Chondrocyte (in vitro differentiated cells): ENCODE data around the gene STEAP1. TPM values are rescaled to one million over a fixed set of nuclear protein-coding genes. Genes with fewer than 3 reads are reported as not detected.
"Not testable (repeated sequence)": the region's sequence is repeated elsewhere in the genome, so short reads cannot be mapped to it uniquely, and the experiment has no call there.

Experiments used
- DNase-seq: peaks from one replicate; pipeline ENCODE4 v3.0.0; 2021; ENCODE audit warnings: mixed read lengths, low spot score
- H3K27ac Mint-ChIP-seq: one replicate; pipeline ENCODE4 v1.8.0; 2021; ENCODE audit warnings: mild to moderate bottlenecking, moderate library complexity, mixed read lengths; ENCODE audit not compliant: unreplicated experiment
- H3K27me3 Mint-ChIP-seq: 2 replicates; pipeline ENCODE4 v1.8.0; 2021; ENCODE audit warnings: low read depth, mixed read lengths
- H3K36me3 Mint-ChIP-seq: 2 replicates; pipeline ENCODE4 v1.8.0; 2021; ENCODE audit warnings: low read depth, mixed read lengths
- H3K4me1 Mint-ChIP-seq: 2 replicates; pipeline ENCODE4 v1.8.0; 2021; ENCODE audit warnings: low read depth, mild to moderate bottlenecking, mixed read lengths
- H3K4me3 Mint-ChIP-seq: one replicate; pipeline ENCODE4 v1.8.0; 2021; ENCODE audit warnings: mild to moderate bottlenecking, moderate library complexity, mixed read lengths; ENCODE audit not compliant: unreplicated experiment
- H3K9me3 Mint-ChIP-seq: 2 replicates; pipeline ENCODE4 v1.8.0; 2021; ENCODE audit warnings: low read depth, mixed read lengths
- CTCF ChIP-seq: fragments of 200-600 bp; sonication (generic); IDR thresholded peaks from 2 replicates; pipeline ENCODE4 v1.5.0; 2021; ENCODE audit warnings: antibody characterized with exemption, mild to moderate bottlenecking, moderate library complexity
- long read RNA-seq: library from polyadenylated mRNA; stranded (forward); transcript quantifications from one replicate; pipeline ENCODE4 v2.0.0, GENCODE V29; 2021
- total RNA-seq: library from RNA; stranded (reverse); gene quantifications from 3 replicates; pipeline ENCODE4 v1.2.1, GENCODE V29; 2021

The STEAP1 gene
- total RNA-seq = 0.22 to 0.31 TPM (median 0.28 TPM) in 3 replicates
- long read RNA-seq = 0 reads

- not testable (repeated sequence) for H3K27ac Mint-ChIP-seq, H3K4me1 Mint-ChIP-seq, H3K36me3 Mint-ChIP-seq, DNase-seq, H3K9me3 Mint-ChIP-seq
- Mint-ChIP-seq H3K27me3 (peaks cover 23% of the 10 kb centered on the region), H3K4me3 (peak within 1 kb of the TSS; percentile 71)
- peak; percentile 92 for TF ChIP-seq CTCF
Measured at GRCh38 chr7:90153943-90154771, at the start of gene STEAP1. Gene STEAP1, plus strand, starts transcription at chr7:90154469. Its CDS starts 5,320 bp downstream, at chr7:90159789.

- not testable (repeated sequence) for H3K27ac Mint-ChIP-seq, H3K9me3 Mint-ChIP-seq, H3K4me1 Mint-ChIP-seq, DNase-seq, H3K4me3 Mint-ChIP-seq, H3K36me3 Mint-ChIP-seq
- H3K27me3 Mint-ChIP-seq = peaks cover 29% of the 10 kb centered on the region
- peak; percentile 75 for TF ChIP-seq CTCF
Measured at GRCh38 chr7:90114972-90115371, 39.3 kb upstream of the STEAP1 start.

DNA sequence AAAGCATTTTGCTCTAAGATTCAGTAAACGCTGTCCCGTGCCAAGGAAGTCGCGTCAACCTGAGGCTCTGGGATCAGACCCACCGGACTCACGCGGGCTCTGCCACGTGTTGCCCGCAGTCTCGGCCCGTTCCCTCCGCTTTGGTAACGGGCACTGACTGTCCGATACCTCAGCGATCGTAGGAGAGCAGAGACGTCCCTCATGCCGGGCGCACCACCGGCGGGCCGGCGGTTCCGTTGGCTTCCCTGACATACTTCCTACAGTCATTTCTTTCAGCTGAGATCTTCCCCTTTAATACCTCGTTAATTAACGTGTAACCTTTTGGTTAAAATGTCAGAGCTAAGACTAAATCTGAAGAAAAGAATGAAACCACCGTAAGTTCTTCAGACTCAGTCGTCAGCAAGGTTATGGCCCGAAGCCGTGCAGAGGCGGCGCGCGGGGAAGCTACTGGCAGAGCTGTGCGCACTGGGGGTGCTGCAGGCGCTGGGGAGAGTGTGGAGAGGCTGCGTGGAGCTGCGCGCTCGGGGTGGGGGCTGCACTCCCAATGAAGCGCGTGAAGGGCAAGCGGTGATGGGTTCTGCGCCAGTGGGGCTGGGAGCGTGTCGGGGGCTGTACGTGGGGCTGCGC lies 35.6 kb upstream of the STEAP1 start:
- H3K9me3 Mint-ChIP-seq, H3K36me3 Mint-ChIP-seq, H3K4me1 Mint-ChIP-seq, H3K27ac Mint-ChIP-seq: not testable (repeated sequence)
- DNase-seq = peak; percentile 72
- Mint-ChIP-seq H3K27me3 (peaks cover 30% of the 10 kb centered on the region), H3K4me3 (peak overlapping the region; percentile 69)

GRCh38 chr7:90119178-90119971 lies 34.9 kb upstream of the STEAP1 start:
- peaks cover 30% of the 10 kb centered on the region for H3K27me3 Mint-ChIP-seq
- H3K27ac Mint-ChIP-seq = no peak overlapping the region
- peak; percentile 86 for DNase-seq

DNA sequence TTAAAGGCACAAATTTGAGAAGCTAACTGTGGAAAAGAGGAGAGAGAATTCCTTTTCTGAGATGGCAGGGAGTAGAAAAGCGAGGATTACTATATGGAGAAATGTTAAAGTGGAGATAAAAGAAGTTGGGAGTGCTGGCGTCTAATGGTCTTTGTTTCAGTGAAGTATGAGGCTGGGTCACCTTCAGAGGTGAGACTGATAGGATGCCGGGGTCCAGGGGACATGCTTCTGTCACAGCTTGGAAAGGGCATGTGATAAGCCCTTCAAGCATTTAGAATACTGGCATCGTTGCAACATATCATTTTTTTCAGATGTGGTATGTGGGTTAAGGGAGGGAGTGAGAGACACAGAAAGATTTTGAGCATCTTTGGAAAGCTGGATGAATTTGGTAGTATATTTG lies 34.1 kb upstream of the STEAP1 start:
- H3K9me3 Mint-ChIP-seq, H3K4me1 Mint-ChIP-seq, H3K4me3 Mint-ChIP-seq, H3K27ac Mint-ChIP-seq, H3K36me3 Mint-ChIP-seq, DNase-seq: not testable (repeated sequence)
- peaks cover 30% of the 10 kb centered on the region for H3K27me3 Mint-ChIP-seq

More at GRCh38 chr7:90119178-90119971, 34.9 kb upstream of the STEAP1 start:
- Mint-ChIP-seq H3K36me3 (no peaks in the 10 kb centered on the region), H3K9me3 (no peaks in the 10 kb centered on the region), H3K4me3 (peak overlapping the region; percentile 69), H3K4me1 (peaks cover 7% of the 10 kb centered on the region)
- TF ChIP-seq CTCF = no peak

- H3K27ac Mint-ChIP-seq, H3K36me3 Mint-ChIP-seq, H3K4me3 Mint-ChIP-seq, DNase-seq, H3K9me3 Mint-ChIP-seq, H3K4me1 Mint-ChIP-seq: not testable (repeated sequence)
- peaks cover 16% of the 10 kb centered on the region for H3K27me3 Mint-ChIP-seq
Measured at GRCh38 chr7:90131746-90132145, 22.5 kb upstream of the STEAP1 start.

- H3K9me3 Mint-ChIP-seq, H3K27ac Mint-ChIP-seq, H3K4me1 Mint-ChIP-seq, DNase-seq, H3K36me3 Mint-ChIP-seq, H3K4me3 Mint-ChIP-seq: not testable (repeated sequence)
- peaks cover 30% of the 10 kb centered on the region for H3K27me3 Mint-ChIP-seq
Measured at GRCh38 chr7:90147079-90147960, 6.9 kb upstream of the STEAP1 start.
